Measurements from ENCODE around the gene SMG1. TPM values are rescaled to one million over a fixed set of nuclear protein-coding genes. Genes with fewer than 3 reads are reported as not detected.
"Not testable (repeated sequence)": the region's sequence is repeated elsewhere in the genome, so short reads cannot be mapped to it uniquely, and the experiment has no call there.

SMG1 gene
- total RNA-seq, 4 donors from 2014 or later = 37.8 to 102 (median 54.6) TPM

DNA sequence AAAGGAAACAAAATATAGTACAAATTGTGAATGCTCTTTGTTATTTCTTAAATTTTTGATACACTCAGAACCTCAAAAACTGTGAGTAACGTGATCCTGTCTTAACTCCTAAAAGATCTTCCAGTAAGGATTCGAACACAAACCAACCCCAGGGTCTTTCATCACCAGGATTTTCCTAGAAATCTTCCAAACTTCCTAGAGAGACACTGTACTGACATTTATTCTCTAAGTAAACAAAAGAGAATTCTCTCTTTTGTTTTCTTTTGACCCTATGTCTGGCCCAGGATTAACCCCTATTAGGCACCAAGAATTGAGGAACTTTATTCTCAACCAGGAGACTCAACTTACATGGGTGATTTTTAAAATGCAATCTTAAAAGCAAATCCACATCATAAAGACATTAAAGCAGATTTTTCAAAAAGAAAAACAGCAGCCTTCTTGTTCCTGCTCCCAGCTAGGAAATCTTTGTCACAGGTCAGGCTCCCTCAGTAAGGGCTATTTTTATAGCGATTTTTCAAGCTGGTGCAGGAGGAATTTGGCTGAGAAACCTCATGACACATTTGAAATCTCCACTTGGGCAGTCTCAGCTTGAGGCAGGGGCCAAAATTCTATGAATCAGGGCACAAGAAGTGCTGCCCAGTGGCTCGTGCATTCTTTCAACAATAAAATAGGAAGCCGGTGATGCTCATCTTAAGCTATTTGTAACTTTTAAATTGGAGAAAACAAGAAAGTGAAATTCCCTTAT is 6.2 kb upstream of the SMG1 start:
- Histone ChIP-seq H3K36me3 (no peaks in the 10 kb centered on the region), H3K9me3 (no peaks in the 10 kb centered on the region), H3K4me1 (peaks cover 0 to 21% (median 0%) of the 10 kb centered on the region in 3 donors), H3K4me3 (no peak overlapping the region), H3K27me3 (no peaks in the 10 kb centered on the region), H3K27ac (peak overlapping the region in 2 of 4 donors; percentile 15 to 52)
- TF ChIP-seq, protein P1, sequence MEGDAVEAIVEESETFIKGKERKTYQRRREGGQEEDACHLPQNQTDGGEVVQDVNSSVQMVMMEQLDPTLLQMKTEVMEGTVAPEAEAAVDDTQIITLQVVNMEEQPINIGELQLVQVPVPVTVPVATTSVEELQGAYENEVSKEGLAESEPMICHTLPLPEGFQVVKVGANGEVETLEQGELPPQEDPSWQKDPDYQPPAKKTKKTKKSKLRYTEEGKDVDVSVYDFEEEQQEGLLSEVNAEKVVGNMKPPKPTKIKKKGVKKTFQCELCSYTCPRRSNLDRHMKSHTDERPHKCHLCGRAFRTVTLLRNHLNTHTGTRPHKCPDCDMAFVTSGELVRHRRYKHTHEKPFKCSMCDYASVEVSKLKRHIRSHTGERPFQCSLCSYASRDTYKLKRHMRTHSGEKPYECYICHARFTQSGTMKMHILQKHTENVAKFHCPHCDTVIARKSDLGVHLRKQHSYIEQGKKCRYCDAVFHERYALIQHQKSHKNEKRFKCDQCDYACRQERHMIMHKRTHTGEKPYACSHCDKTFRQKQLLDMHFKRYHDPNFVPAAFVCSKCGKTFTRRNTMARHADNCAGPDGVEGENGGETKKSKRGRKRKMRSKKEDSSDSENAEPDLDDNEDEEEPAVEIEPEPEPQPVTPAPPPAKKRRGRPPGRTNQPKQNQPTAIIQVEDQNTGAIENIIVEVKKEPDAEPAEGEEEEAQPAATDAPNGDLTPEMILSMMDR (IDR thresholded peaks at IDR 0.05) = no peak
- TF ChIP-seq POLR2A (IDR thresholded peaks at IDR 0.05) = no peak
- WGBS, 2 donors = 50 to 54% methylated on average over 5 of the region's 5 CpGs
- no peak for DNase-seq
- intact Hi-C loops (cut with DNase I) = no loop called here

DNA sequence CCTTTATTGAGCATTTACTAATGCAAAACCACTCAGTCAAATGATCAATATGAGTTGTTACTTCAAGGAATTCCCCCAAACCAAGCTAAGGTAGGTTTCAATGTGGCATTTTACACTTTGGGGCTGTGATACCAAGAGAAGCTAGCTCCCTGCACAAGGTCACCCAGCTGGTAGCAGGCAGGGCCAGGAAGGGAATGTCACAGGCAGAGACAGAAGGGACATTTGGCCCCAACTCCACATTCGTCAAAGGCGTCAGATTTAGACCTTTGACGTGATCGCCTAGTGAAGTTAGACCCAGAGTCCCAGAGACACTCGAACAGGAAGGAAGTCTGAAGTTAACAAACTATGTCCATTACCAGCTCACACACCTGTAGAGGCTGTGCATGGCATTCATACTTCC is 5.5 kb upstream of the SMG1 start:
- Histone ChIP-seq H3K36me3 (no peaks in the 10 kb centered on the region), H3K27me3 (no peaks in the 10 kb centered on the region), H3K4me3 (no peak overlapping the region), H3K9me3 (no peaks in the 10 kb centered on the region), H3K4me1 (peaks cover 0 to 27% (median 4%) of the 10 kb centered on the region in 3 donors), H3K27ac (no peak overlapping the region)
- intact Hi-C loops (cut with DNase I) = no loop called here
- 50 to 70% methylated on average over 5 of the region's 5 CpGs for WGBS, 2 donors
- TF ChIP-seq, protein P1 (IDR thresholded peaks at IDR 0.05) = no peak
- no peak for TF ChIP-seq POLR2A (IDR thresholded peaks at IDR 0.05)
- no peak for DNase-seq

DNA sequence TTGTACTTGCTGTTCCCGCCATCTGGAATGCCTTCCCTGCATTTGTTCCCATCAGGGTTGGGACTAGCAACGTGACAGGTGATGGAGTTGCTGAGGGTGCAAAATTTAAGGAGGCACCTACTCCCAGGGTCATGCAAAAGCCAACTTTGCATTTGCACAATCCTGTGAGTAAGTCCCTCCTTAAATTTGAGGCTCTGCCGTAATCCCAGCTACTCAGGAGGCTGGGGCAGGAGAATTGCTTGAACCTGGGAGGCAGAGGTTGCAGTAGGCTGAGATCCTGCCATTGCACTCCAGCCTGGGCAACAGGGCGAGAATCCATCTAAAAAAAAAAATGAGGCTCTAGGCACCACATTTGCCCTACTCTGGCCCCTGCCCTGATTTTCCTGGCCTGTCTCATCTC is 3.9 kb upstream of the SMG1 start:
- H3K36me3 ChIP-seq; H3K27me3 ChIP-seq; H3K9me3 ChIP-seq; intact Hi-C loops (cut with DNase I); H3K27ac ChIP-seq; DNase-seq; H3K4me3 ChIP-seq: not testable (repeated sequence)
- 81 to 83% methylated on average over 2 to 4 of the region's 4 CpGs for WGBS, 2 donors
- peaks cover 0 to 31% (median 4%) of the 10 kb centered on the region in 3 donors for H3K4me1 ChIP-seq

DNA sequence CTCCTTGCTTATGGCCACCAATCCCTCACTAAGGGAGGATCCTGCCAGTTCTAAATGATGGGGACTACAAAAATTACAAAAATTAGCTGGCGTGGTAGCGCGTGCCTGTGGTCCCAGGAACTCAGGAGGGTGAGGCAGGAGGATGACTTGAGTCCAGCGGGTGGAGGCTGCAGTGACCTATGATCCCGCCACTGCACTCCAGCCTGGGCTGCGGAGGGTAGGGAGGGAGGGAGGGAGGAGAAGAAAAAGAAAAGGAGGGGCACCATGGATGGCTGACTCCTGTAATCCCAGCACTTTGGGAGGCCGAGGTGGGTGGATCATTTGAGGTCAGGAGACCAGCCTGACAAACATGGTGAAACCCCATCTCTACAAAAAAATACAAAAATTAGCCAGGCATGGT is 1.9 kb upstream of the SMG1 start:
- 33 to 74% methylated on average over 7 of the region's 7 CpGs for WGBS, 2 donors
- H3K4me3 ChIP-seq; H3K36me3 ChIP-seq; H3K9me3 ChIP-seq; DNase-seq; intact Hi-C loops (cut with DNase I); H3K27me3 ChIP-seq: not testable (repeated sequence)
- Histone ChIP-seq H3K4me1 (peaks cover 0 to 49% (median 4%) of the 10 kb centered on the region in 3 donors), H3K27ac (peak overlapping the region in 1 of 4 donors; percentile 92)

DNA sequence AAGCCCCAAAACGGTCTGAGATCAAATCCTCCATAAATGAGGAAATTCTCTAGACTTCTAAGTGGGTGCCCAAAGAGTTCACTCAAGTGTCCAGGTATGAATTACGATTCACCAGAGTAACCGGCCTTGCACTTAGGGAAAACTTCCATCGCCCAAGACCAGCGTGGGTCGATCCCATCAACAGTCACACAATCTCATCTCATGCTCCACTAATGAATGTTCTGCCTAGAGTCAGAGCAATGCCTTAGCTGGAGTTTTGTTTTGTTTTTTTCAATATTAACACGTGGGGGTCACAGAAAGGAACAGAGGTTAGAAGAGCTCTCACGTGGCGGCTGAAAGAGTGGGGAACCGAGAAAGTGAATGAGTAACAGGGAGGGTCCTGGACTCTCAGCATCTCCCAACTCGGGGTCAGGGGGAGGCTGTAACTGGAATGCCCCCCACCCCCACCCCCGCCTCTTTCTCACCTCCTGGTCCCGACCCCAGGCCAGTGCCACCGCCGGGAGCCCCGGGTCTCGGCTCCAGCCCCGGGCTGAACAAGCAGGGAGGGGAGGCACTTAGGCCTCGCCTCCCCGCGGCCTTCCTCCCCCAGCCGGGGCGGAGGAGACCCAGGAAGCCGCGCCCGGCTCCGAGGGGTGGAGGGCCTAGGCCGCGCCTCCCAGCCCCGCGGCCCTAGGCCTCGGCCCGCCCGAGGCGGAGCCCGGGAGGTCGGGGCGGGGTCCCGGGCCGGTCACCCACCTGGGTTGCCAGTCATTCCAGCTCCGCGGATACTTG is 808 bp downstream of the SMG1 start:
- H3K27me3 ChIP-seq; H3K9me3 ChIP-seq; intact Hi-C loops (cut with DNase I); DNase-seq; H3K36me3 ChIP-seq: not testable (repeated sequence)
- peaks cover 0 to 55% (median 4%) of the 10 kb centered on the region in 3 donors for H3K4me1 ChIP-seq
- 0% methylated on average over 12 to 13 of the region's 42 CpGs for WGBS, 2 donors
- H3K27ac ChIP-seq = peak overlapping the region; percentile 92 to 98 (median 98)
- peak overlapping the region; percentile 67 to 92 (median 80) for H3K4me3 ChIP-seq

DNA sequence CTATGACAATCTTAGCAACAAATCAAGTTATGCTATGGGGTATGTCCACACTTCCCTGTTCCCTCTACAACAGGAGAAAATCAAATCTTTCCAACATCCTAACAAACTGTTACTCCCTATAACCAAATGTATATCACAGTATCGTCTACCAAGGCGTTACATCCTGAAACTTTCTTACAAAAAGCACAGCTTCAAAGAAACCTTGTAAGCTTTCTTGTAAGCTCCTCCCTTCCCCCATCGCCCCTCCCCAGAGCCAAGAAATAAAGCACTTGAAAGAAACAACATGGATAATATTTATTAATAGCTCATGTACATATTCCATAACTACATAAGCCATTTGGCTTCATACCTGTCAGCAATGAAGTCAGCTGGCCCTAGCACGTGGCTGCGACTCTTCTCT is 2.3 kb downstream of the SMG1 start:
- intact Hi-C loops (cut with DNase I); H3K27ac ChIP-seq; H3K36me3 ChIP-seq; H3K9me3 ChIP-seq; H3K27me3 ChIP-seq; DNase-seq: not testable (repeated sequence)
- H3K4me1 ChIP-seq = peaks cover 0 to 67% (median 4%) of the 10 kb centered on the region in 3 donors
- H3K4me3 ChIP-seq = peak overlapping the region in 1 of 4 donors; percentile 92
- whole genome bisulfite sequencing, 2 donors = 13 to 20% methylated on average over 5 of the region's 5 CpGs

DNA sequence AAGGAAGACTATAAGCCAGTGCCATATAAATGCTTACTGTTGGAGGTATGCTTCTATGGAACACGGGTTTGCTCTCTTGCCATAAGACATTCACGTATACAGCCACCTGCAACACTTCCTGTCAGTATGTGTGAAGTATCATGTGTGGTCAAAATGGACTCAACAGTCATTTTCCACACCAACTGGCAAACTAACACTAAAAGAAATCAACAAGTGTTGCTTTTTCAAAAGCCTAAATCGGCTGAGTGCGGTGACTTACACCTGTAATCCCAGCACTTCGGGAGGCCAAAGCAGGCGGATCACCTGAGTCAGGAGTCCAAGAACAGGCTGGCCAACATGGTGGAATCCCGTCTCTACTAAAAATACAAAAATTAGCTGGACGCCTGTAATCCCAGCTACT is 3.1 kb downstream of the SMG1 start:
- H3K27me3 ChIP-seq; H3K9me3 ChIP-seq; H3K4me3 ChIP-seq; intact Hi-C loops (cut with DNase I); H3K27ac ChIP-seq; H3K36me3 ChIP-seq; DNase-seq: not testable (repeated sequence)
- H3K4me1 ChIP-seq = peaks cover 0 to 71% (median 4%) of the 10 kb centered on the region in 3 donors
- 66 to 77% methylated on average over 3 to 8 of the region's 8 CpGs for WGBS, 2 donors

DNA sequence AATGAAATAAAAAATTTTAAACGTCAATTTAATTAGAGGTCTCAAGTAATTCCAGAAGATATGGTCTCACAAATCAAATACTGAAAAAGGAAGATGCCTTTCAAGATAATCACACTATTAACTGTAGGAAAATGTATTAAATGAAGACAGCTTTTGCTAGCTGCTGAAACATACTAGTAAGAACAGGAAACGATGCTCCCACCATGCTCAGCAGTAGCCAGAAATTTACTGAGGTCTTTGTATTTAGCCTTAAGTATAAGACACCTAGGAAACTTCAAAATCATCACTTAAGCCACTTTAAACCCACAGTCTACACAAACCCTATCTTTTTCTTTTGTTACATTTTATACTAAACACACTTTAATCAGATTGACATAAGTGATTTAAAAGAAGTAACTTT is 16.6 kb downstream of the SMG1 start:
- H3K9me3 ChIP-seq; intact Hi-C loops (cut with DNase I); H3K27me3 ChIP-seq; H3K4me3 ChIP-seq; DNase-seq; H3K27ac ChIP-seq: not testable (repeated sequence)
- WGBS, 2 donors = 53 to 66% methylated on average over 2 of the region's 2 CpGs
- H3K36me3 ChIP-seq = peaks cover 0 to 17% (median 0%) of the 10 kb centered on the region in 3 donors
- peaks cover 0 to 11% (median 0%) of the 10 kb centered on the region in 3 donors for H3K4me1 ChIP-seq

DNA sequence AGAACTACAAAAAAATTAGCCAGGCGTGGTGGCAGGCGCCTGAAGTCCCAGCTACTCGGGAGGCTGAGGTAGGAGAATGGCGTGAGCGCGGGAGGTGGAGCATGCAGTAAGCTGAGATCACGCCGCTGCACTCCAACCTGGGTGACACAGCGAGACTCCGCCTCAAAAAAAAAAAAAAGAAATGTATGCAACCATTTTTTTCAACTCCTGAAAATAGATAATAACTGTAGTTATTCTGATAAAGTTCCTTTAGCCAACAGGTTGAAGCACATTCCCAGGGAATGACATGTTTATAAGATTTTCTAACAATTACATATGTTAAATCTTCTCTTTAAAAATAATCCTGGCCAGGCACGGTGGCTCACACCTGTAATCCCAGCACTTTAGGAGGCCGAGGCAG is 17.5 kb downstream of the SMG1 start:
- H3K9me3 ChIP-seq; intact Hi-C loops (cut with DNase I); H3K4me1 ChIP-seq; H3K27ac ChIP-seq; H3K27me3 ChIP-seq; DNase-seq; H3K4me3 ChIP-seq: not testable (repeated sequence)
- WGBS, 2 donors = 83 to 85% methylated on average over 7 to 12 of the region's 12 CpGs
- peaks cover 0 to 23% (median 0%) of the 10 kb centered on the region in 3 donors for H3K36me3 ChIP-seq

DNA sequence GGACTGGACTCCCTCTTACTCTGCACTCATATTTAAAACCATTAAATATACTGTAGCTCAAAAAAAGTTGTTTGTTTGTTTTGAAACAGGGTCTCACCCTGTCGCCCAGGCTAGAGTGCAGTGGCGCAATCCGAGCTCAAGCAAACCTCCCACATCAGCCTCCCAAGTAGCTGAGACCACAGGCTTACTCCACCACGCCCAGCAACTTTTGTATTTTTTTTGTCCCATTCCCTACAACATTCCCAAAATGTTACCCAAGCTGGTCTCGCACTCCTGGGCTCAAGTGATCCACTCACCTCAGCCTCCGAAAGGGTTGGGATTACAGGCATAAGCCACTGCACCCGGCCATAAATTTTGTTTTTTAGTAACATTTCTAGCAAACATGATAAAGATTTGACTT is 23.4 kb downstream of the SMG1 start:
- H3K27ac ChIP-seq; H3K9me3 ChIP-seq; H3K4me3 ChIP-seq; intact Hi-C loops (cut with DNase I); DNase-seq; H3K27me3 ChIP-seq: not testable (repeated sequence)
- Histone ChIP-seq H3K4me1 (peaks cover 0 to 43% (median 0%) of the 10 kb centered on the region in 3 donors), H3K36me3 (peaks cover 0 to 14% (median 0%) of the 10 kb centered on the region in 3 donors)
- 88 to 90% methylated on average over 7 of the region's 7 CpGs for WGBS, 2 donors

DNA sequence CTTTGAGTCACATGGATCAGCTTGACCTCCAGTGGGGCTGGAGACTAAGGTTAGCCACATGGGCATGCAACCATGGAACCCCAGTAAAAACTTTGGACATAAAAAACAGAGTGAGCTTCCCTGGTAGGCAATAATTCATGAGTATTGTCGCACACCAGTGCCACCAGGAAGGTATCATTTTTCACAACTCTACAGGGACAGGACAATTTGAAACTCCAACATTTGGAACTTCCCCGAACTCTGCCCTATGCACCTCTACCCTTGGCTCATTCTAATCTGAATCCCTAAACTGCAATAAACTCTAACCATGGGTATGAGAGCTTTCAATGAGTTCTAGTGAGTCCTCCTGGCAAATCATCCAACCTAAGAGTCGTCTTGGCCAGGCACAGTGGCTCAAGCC is 24.2 kb downstream of the SMG1 start:
- DNase-seq; H3K4me3 ChIP-seq; intact Hi-C loops (cut with DNase I); H3K27me3 ChIP-seq; H3K36me3 ChIP-seq; H3K9me3 ChIP-seq; H3K27ac ChIP-seq: not testable (repeated sequence)
- 89 to 91% methylated on average over 3 of the region's 3 CpGs for WGBS, 2 donors
- H3K4me1 ChIP-seq = peaks cover 0 to 51% (median 0%) of the 10 kb centered on the region in 3 donors
